IMR-90 (cell line): ENCODE measurements around the gene TMBIM1. TPM values are rescaled to one million over a fixed set of nuclear protein-coding genes. Genes with fewer than 3 reads are reported as not detected.

ENCODE experiments used
- ATAC-seq: fragments of 200-7000 bp; cut with Tn5 transposase; 2 replicates; pipeline ENCODE4 v1.9.1; 2020; ENCODE audit warnings: low read depth, mild to moderate bottlenecking, moderate library complexity
- BruUV-seq: library from RNA; stranded (reverse); fragments of 400-500 nt; replicated peaks from 2 replicates; lab custom pipeline; 2021; lab: Mats Ljungman, UMichigan
- CTCF ChIA-PET: fragments of 300-600 bp; formaldehyde crosslinking; extraction: SDS; loops from one replicate; lab custom pipeline; 2021; ENCODE audit warnings: antibody characterized with exemption; lab: Yijun Ruan, JAX
- POLR2A ChIA-PET: fragments of 300-600 bp; sonication (Branson Sonifier 250); formaldehyde crosslinking; loops from one replicate; lab custom pipeline; 2022; ENCODE audit warnings: antibody characterized with exemption; ENCODE audit not compliant: unreplicated experiment; lab: Charles Lee
- DNase-seq: peaks from one replicate; pipeline ENCODE4 v3.0.0; 2013
- H2AFZ ChIP-seq: replicated peaks from 2 replicates; pipeline ENCODE3; 2013; ENCODE audit warnings: low read length, mild to moderate bottlenecking; ENCODE audit not compliant: poor library complexity
- H2AK5ac ChIP-seq: 2 replicates; pipeline ENCODE4 v1.6.1; 2013; ENCODE audit warnings: low read depth, low read length, inconsistent platforms
- H2AK9ac ChIP-seq: replicated peaks from 2 replicates; pipeline ENCODE3; 2013; ENCODE audit warnings: mild to moderate bottlenecking, low read depth, low read length, moderate library complexity; ENCODE audit not compliant: poor library complexity
- H2BK120ac ChIP-seq: 2 replicates; pipeline ENCODE4 v1.6.1; 2013; ENCODE audit warnings: low read depth, low read length, inconsistent platforms
- H2BK15ac ChIP-seq: 3 replicates; pipeline ENCODE4 v1.6.1; 2013; ENCODE audit warnings: low read depth, low read length, inconsistent platforms
- H2BK20ac ChIP-seq: 2 replicates; pipeline ENCODE4 v1.6.1; 2013; ENCODE audit warnings: low read depth, mild to moderate bottlenecking, inconsistent platforms, low read length, moderate library complexity
- H2BK5ac ChIP-seq: 2 replicates; pipeline ENCODE4 v1.6.1; 2013; ENCODE audit warnings: mild to moderate bottlenecking, low read depth, low read length, inconsistent platforms; ENCODE audit not compliant: poor library complexity, severe bottlenecking
- H3K14ac ChIP-seq: replicated peaks from 2 replicates; pipeline ENCODE4 v1.6.1; 2013; ENCODE audit warnings: low read depth, low read length, inconsistent platforms
- H3K18ac ChIP-seq: 2 replicates; pipeline ENCODE4 v1.6.1; 2013; ENCODE audit warnings: low read depth, low read length, control low read depth
- H3K23ac ChIP-seq: 2 replicates; pipeline ENCODE4 v1.6.1; 2013; ENCODE audit warnings: low read depth, low read length, inconsistent platforms
- H3K27ac ChIP-seq: 2 replicates; pipeline ENCODE4 v1.5.1; 2013; ENCODE audit warnings: mild to moderate bottlenecking, control low read depth, low read length; ENCODE audit not compliant: insufficient read depth
- H3K27me3 ChIP-seq: 2 replicates; pipeline ENCODE4 v1.6.1; 2013; ENCODE audit warnings: low read length; ENCODE audit not compliant: control insufficient read depth, insufficient read depth
- H3K36me3 ChIP-seq: 2 replicates; pipeline ENCODE4 v1.6.1; 2013; ENCODE audit warnings: low read length, mixed read lengths; ENCODE audit not compliant: control insufficient read depth, insufficient read depth
- H3K4ac ChIP-seq: 2 replicates; pipeline ENCODE4 v1.6.1; 2013; ENCODE audit warnings: low read depth, low read length, inconsistent platforms
- H3K4me1 ChIP-seq: 2 replicates; pipeline ENCODE4 v1.6.1; 2013; ENCODE audit warnings: low read length, mixed read lengths; ENCODE audit not compliant: control insufficient read depth, insufficient read depth
- H3K4me2 ChIP-seq: 2 replicates; pipeline ENCODE4 v1.6.1; 2013; ENCODE audit warnings: low read depth, mild to moderate bottlenecking, control low read depth, low read length, moderate library complexity
- H3K4me3 ChIP-seq: 2 replicates; pipeline ENCODE4 v1.5.1; 2013; ENCODE audit warnings: low read depth, mild to moderate bottlenecking, control low read depth, low read length, moderate library complexity; ENCODE audit not compliant: insufficient read depth
- H3K56ac ChIP-seq: 2 replicates; pipeline ENCODE4 v1.6.1; 2013; ENCODE audit warnings: low read length, inconsistent platforms; ENCODE audit not compliant: insufficient read depth; ENCODE audit errors: extremely low read depth
- H3K79me1 ChIP-seq, 2 experiments: 2 replicates each; pipeline ENCODE4 v1.6.1; 2013; ENCODE audit warnings: low read length in 2 of 2, inconsistent platforms in 1 of 2, low read depth in 1 of 2
- H3K9ac ChIP-seq: 2 replicates; pipeline ENCODE4 v1.6.1; 2013; ENCODE audit warnings: low read depth, low read length, control low read depth
- H3K9me1 ChIP-seq: 2 replicates; pipeline ENCODE4 v1.6.1; 2013; ENCODE audit warnings: low read length, inconsistent platforms; ENCODE audit not compliant: insufficient read depth
- H3K9me3 ChIP-seq: 2 replicates; pipeline ENCODE4 v1.6.1; 2013; ENCODE audit warnings: low read length; ENCODE audit not compliant: control insufficient read depth, insufficient read depth
- H4K20me1 ChIP-seq: 2 replicates; pipeline ENCODE4 v1.6.1; 2013; ENCODE audit warnings: low read length, inconsistent platforms; ENCODE audit not compliant: insufficient read depth
- H4K5ac ChIP-seq: 2 replicates; pipeline ENCODE4 v1.6.1; 2013; ENCODE audit warnings: mild to moderate bottlenecking, low read depth, low read length, control low read depth
- H4K8ac ChIP-seq, 2 experiments: 2 replicates each; pipeline ENCODE4 v1.6.1; 2013; ENCODE audit warnings: low read depth in 2 of 2, low read length in 2 of 2, control low read depth in 1 of 2, inconsistent platforms in 1 of 2
- H4K91ac ChIP-seq: 2 replicates; pipeline ENCODE4 v1.6.1; 2013; ENCODE audit warnings: low read depth, low read length, inconsistent platforms; ENCODE audit not compliant: insufficient read depth
- CEBPB ChIP-seq: IDR thresholded peaks from 2 replicates; pipeline ENCODE4 v1.6.1; 2012; ENCODE audit warnings: low read depth, low read length, improper control_type of control experiment
- MXI1 ChIP-seq: IDR thresholded peaks from 2 replicates; pipeline ENCODE4 v1.6.1; 2012; ENCODE audit warnings: low read depth, mild to moderate bottlenecking, low read length, moderate library complexity, borderline replicate concordance
- NFE2L2 ChIP-seq: fragments of 150-350 bp; IDR thresholded peaks from 2 replicates; pipeline ENCODE4 v1.6.1; 2016; ENCODE audit warnings: low read depth, mild to moderate bottlenecking, low read length
- POLR2A ChIP-seq: IDR thresholded peaks from 2 replicates; pipeline ENCODE4 v1.6.1; 2012; ENCODE audit warnings: mild to moderate bottlenecking, low read depth, low read length
- RCOR1 ChIP-seq: IDR thresholded peaks from 2 replicates; pipeline ENCODE4 v1.6.1; 2012; ENCODE audit warnings: mild to moderate bottlenecking, low read length, improper control_type of control experiment; ENCODE audit not compliant: insufficient replicate concordance
- RFX5 ChIP-seq: IDR thresholded peaks from 2 replicates; pipeline ENCODE4 v1.8.0; 2012; ENCODE audit warnings: low read depth, mild to moderate bottlenecking, low read length, moderate library complexity
- SMC3 ChIP-seq: fragments of 150-350 bp; IDR thresholded peaks from 2 replicates; pipeline ENCODE4 v1.6.1; 2016; ENCODE audit warnings: low read depth, mild to moderate bottlenecking, antibody characterized with exemption, low read length, moderate library complexity
- USF2 ChIP-seq: fragments of 150-350 bp; IDR thresholded peaks from 2 replicates; pipeline ENCODE4 v1.6.1; 2017; ENCODE audit warnings: mild to moderate bottlenecking, antibody characterized with exemption, low read length, low read depth
- WGBS, 2 experiments: methylation state at CpG; one replicate each; pipeline versions ENCODE4 v1.1.5 to v1.1.7; 2013; ENCODE audit warnings: missing lambda C conversion rate in 2 of 2; ENCODE audit not compliant: insufficient read length in 1 of 2; ENCODE audit errors: extremely low coverage in 2 of 2; 5-methylcytosine and 5-hydroxymethylcytosine counted together
- dilution Hi-C: fragments of 300-500 bp; cut with HindIII; formaldehyde crosslinking; loops from one replicate; pipeline ENCODE4 v1.14.3; 2018; ENCODE audit warnings: low sequenced_read_pairs; ENCODE audit not compliant: unreplicated experiment
- in situ Hi-C: fragments of 300-500 bp; cut with MboI; formaldehyde crosslinking; loops from 3 replicates; pipeline ENCODE4 v1.14.3; 2019; ENCODE audit warnings: low sequenced_read_pairs, inconsistent platforms, mixed read lengths
- intact Hi-C: fragments of 100-400 bp; cut with micrococcal nuclease; formaldehyde crosslinking; loops from 2 replicates; pipeline ENCODE4 v1.10.0; 2022
- polyA plus RNA-seq, 3 experiments: library from polyadenylated mRNA; depleted of rRNA; stranded (reverse); fragments of >200 nt; gene quantifications; 2 replicates each; pipeline ENCODE4 v1.2.3, GENCODE V29; 2012; ENCODE audit warnings: low replicate concordance in 1 of 3
- total RNA-seq: library from RNA; depleted of rRNA; stranded (reverse); fragments of >200 nt; gene quantifications from 2 replicates; pipeline ENCODE4 v1.2.3, GENCODE V29; 2012
- TF ChIP-seq, protein P1 (sequence below): conservative IDR thresholded peaks from 2 replicates; pipeline ENCODE4 v1.5.1; 2012; ENCODE audit warnings: mild to moderate bottlenecking, low read depth, low read length, improper control_type of control experiment
- TF ChIP-seq, protein P2 (sequence below): fragments of 150-350 bp; IDR thresholded peaks from 2 replicates; pipeline ENCODE4 v1.6.1; 2016; ENCODE audit warnings: low read depth, mild to moderate bottlenecking, low read length, moderate library complexity, borderline replicate concordance

Gene TMBIM1
- total and polyA plus RNA-seq, 2 of the 4 experiments (the other 2 are of a cell fraction), result 84.6 to 102 TPM

GRCh38 chr2:218312267-218312756, 20.0 kb upstream of the TMBIM1 start:
- CTCF ChIA-PET, result interaction anchor here (0.6 to 1.0 kb wide), 4 partner anchors 10 to 564 kb away, joined by 3 to 6 read pairs (median 4); partner anchors contain the start of gene CATIP
- WGBS, 2 experiments, result no CpG with 5 or more reads among the region's 2 CpGs
- Histone ChIP-seq H4K91ac (no peak overlapping the region), H2BK5ac (no peak overlapping the region), H3K18ac (no peak overlapping the region), H3K9ac (no peak overlapping the region), H3K79me1 (no peaks in the 10 kb centered on the region), H3K23ac (no peak overlapping the region), H2AFZ (no peak overlapping the region), H4K20me1 (no peaks in the 10 kb centered on the region), H2AK9ac (no peak overlapping the region), H2BK120ac (no peak overlapping the region), H3K4ac (no peak overlapping the region), H2BK15ac (no peak overlapping the region), H3K36me3 (no peaks in the 10 kb centered on the region), H3K4me3 (no peak overlapping the region), H3K4me2 (no peak overlapping the region), H3K9me1 (0 out of 2 replicates have a peak, but pooled peaks cover 8% of the 10 kb centered on the region), H3K56ac (no peak overlapping the region), H2AK5ac (no peak overlapping the region), H4K5ac (no peak overlapping the region), H3K27me3 (no peaks in the 10 kb centered on the region), H3K27ac (no peak overlapping the region), H3K14ac (no peak overlapping the region), H3K9me3 (no peaks in the 10 kb centered on the region), H2BK20ac (no peak overlapping the region), H3K4me1 (peaks cover 8% of the 10 kb centered on the region), H4K8ac (no peak overlapping the region)
- no peak for DNase-seq
- dilution Hi-C loops, result no loop called here
- in situ Hi-C loops, result loop anchor here (5.0 kb wide), 1 partner anchor 40 kb away; no protein-coding TSS in a partner anchor
- intact Hi-C loops, result no loop called here
- TF ChIP-seq, protein P1, sequence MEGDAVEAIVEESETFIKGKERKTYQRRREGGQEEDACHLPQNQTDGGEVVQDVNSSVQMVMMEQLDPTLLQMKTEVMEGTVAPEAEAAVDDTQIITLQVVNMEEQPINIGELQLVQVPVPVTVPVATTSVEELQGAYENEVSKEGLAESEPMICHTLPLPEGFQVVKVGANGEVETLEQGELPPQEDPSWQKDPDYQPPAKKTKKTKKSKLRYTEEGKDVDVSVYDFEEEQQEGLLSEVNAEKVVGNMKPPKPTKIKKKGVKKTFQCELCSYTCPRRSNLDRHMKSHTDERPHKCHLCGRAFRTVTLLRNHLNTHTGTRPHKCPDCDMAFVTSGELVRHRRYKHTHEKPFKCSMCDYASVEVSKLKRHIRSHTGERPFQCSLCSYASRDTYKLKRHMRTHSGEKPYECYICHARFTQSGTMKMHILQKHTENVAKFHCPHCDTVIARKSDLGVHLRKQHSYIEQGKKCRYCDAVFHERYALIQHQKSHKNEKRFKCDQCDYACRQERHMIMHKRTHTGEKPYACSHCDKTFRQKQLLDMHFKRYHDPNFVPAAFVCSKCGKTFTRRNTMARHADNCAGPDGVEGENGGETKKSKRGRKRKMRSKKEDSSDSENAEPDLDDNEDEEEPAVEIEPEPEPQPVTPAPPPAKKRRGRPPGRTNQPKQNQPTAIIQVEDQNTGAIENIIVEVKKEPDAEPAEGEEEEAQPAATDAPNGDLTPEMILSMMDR, result no peak
- TF ChIP-seq RFX5 (no peak), MXI1 (no peak), POLR2A (no peak), NFE2L2 (no peak), RCOR1 (no peak), USF2 (no peak), SMC3 (no peak), CEBPB (no peak)
- TF ChIP-seq, protein P2, sequence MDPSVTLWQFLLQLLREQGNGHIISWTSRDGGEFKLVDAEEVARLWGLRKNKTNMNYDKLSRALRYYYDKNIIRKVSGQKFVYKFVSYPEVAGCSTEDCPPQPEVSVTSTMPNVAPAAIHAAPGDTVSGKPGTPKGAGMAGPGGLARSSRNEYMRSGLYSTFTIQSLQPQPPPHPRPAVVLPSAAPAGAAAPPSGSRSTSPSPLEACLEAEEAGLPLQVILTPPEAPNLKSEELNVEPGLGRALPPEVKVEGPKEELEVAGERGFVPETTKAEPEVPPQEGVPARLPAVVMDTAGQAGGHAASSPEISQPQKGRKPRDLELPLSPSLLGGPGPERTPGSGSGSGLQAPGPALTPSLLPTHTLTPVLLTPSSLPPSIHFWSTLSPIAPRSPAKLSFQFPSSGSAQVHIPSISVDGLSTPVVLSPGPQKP, result no peak
- BruUV-seq, result no TSS peak
- ATAC-seq, result peak; percentile 87
- POLR2A ChIA-PET, result interaction anchor here (0.6 kb wide), 1 partner anchor 47 kb away, joined by 4 read pairs; no protein-coding TSS in a partner anchor
